OCI-LY7 (cell line): ENCODE data around the gene PARD6G.

ENCODE experiments used
- CTCF ChIP-seq: fragments of 200-600 bp; sonication (generic); conservative IDR thresholded peaks from 2 replicates; pipeline ENCODE4 v1.5.1; 2014; ENCODE audit warnings: mild to moderate bottlenecking, antibody characterized with exemption, low read length, moderate library complexity, mixed read lengths
- EZH2phosphoT487 ChIP-seq: fragments of 200-600 bp; sonication (generic); IDR thresholded peaks from 2 replicates; pipeline ENCODE4 v1.6.1; 2018; ENCODE audit warnings: low read depth, borderline replicate concordance, mild to moderate bottlenecking, mixed run types, antibody characterized with exemption, low read length, moderate library complexity, mixed read lengths

GRCh38 chr18:80229766-80230745, 17.3 kb downstream of the PARD6G start:
- TF ChIP-seq CTCF = no peak
- TF ChIP-seq EZH2phosphoT487 = no peak
